GM23338 (cell line): ENCODE data around the gene FBP1. TPM values are rescaled to one million over a fixed set of nuclear protein-coding genes. Genes with fewer than 3 reads are reported as not detected.

Source experiments
- ATAC-seq: fragments of 200-7000 bp; cut with Tn5 transposase; 3 replicates; pipeline ENCODE4 v1.9.1; 2020
- DNase-seq: peaks from one replicate; pipeline ENCODE4 v3.0.0-alpha.2; 2015; ENCODE audit warnings: low spot score
- H2AFZ ChIP-seq: fragments of 200-600 bp; sonication (generic); 2 replicates; pipeline ENCODE4 v1.8.0; 2016; ENCODE audit warnings: antibody characterized with exemption, mild to moderate bottlenecking, moderate library complexity
- H3F3A ChIP-seq: fragments of 200-600 bp; sonication (generic); replicated peaks from 2 replicates; pipeline ENCODE4 v1.8.0; 2017; ENCODE audit warnings: antibody characterized with exemption, mixed run types, low read depth
- H3K27ac ChIP-seq: fragments of 200-600 bp; sonication (generic); 2 replicates; pipeline ENCODE4 v1.6.1; 2016; ENCODE audit warnings: low read depth
- H3K27me3 ChIP-seq: fragments of 200-600 bp; sonication (generic); 2 replicates; pipeline ENCODE4 v1.8.0; 2016; ENCODE audit warnings: mild to moderate bottlenecking, mixed run types, moderate library complexity; ENCODE audit not compliant: insufficient read depth
- H3K36me3 ChIP-seq: fragments of 200-600 bp; sonication (generic); 2 replicates; pipeline ENCODE4 v1.8.0; 2016; ENCODE audit warnings: mild to moderate bottlenecking; ENCODE audit not compliant: insufficient read depth
- H3K4me1 ChIP-seq: fragments of 200-600 bp; sonication (generic); 2 replicates; pipeline ENCODE4 v1.8.0; 2016; ENCODE audit warnings: mild to moderate bottlenecking, moderate library complexity; ENCODE audit not compliant: insufficient read depth
- H3K4me2 ChIP-seq: fragments of 200-600 bp; sonication (generic); 2 replicates; pipeline ENCODE4 v1.7.1; 2017; ENCODE audit warnings: mixed run types
- H3K4me3 ChIP-seq: fragments of 200-600 bp; sonication (generic); 2 replicates; pipeline ENCODE4 v1.6.1; 2016; ENCODE audit warnings: mixed run types
- H3K79me2 ChIP-seq: fragments of 200-600 bp; sonication (generic); replicated peaks from 2 replicates; pipeline ENCODE4 v1.8.0; 2017; ENCODE audit warnings: mild to moderate bottlenecking; ENCODE audit not compliant: insufficient read depth
- H3K9me2 ChIP-seq: fragments of 200-600 bp; sonication (generic); 2 replicates; pipeline ENCODE4 v1.8.0; 2017; ENCODE audit not compliant: insufficient read depth
- H4K20me1 ChIP-seq: fragments of 200-600 bp; sonication (generic); replicated peaks from 2 replicates; pipeline ENCODE4 v1.8.0; 2017; ENCODE audit warnings: mild to moderate bottlenecking; ENCODE audit not compliant: insufficient read depth
- H3K27ac Mint-ChIP-seq: 2 replicates; pipeline ENCODE4 v1.8.0; 2020; ENCODE audit warnings: inconsistent platforms, mild to moderate bottlenecking, moderate library complexity, mixed read lengths
- H3K27me3 Mint-ChIP-seq: 3 replicates; pipeline ENCODE4 v1.8.0; 2022; ENCODE audit warnings: low read depth, mild to moderate bottlenecking, moderate library complexity, mixed read lengths, inconsistent platforms; ENCODE audit not compliant: insufficient read depth, poor library complexity
- H3K36me3 Mint-ChIP-seq: 3 replicates; pipeline ENCODE4 v1.8.0; 2021; ENCODE audit warnings: low read depth, mild to moderate bottlenecking, inconsistent platforms, moderate library complexity, mixed read lengths
- H3K4me1 Mint-ChIP-seq: 3 replicates; pipeline ENCODE4 v1.8.0; 2020; ENCODE audit warnings: mild to moderate bottlenecking, inconsistent platforms, mixed read lengths
- H3K4me3 Mint-ChIP-seq: 3 replicates; pipeline ENCODE4 v1.8.0; 2021; ENCODE audit warnings: moderate library complexity, mild to moderate bottlenecking, inconsistent platforms, mixed read lengths
- H3K9me3 Mint-ChIP-seq: 3 replicates; pipeline ENCODE4 v1.8.0; 2020; ENCODE audit warnings: moderate library complexity, mild to moderate bottlenecking, inconsistent platforms, mixed read lengths
- CREB1 ChIP-seq: fragments of 250-450 bp; sonication (Bioruptor Pico); IDR thresholded peaks from 2 replicates; pipeline ENCODE4 v1.5.0; 2020; ENCODE audit warnings: low read depth, mild to moderate bottlenecking, moderate library complexity
- CTCF ChIP-seq, 2 experiments: fragments of 200-600 bp in 1 of 2; sonication (generic) in 1 of 2; conservative IDR thresholded peaks; 2 replicates each; pipeline versions ENCODE4 v1.5.1 to v1.6.1; 2016 to 2017; ENCODE audit warnings: antibody characterized with exemption in 2 of 2, low read depth in 2 of 2, mild to moderate bottlenecking in 2 of 2, moderate library complexity in 1 of 2
- EZH2phosphoT487 ChIP-seq: fragments of 200-600 bp; sonication (generic); IDR thresholded peaks from one replicate; pipeline ENCODE4 v1.8.1; 2018; ENCODE audit warnings: antibody characterized with exemption; ENCODE audit not compliant: unreplicated experiment
- NANOG ChIP-seq: IDR thresholded peaks from 2 replicates; pipeline ENCODE4 v1.6.1; 2016; ENCODE audit warnings: antibody characterized with exemption, borderline replicate concordance
- POLR2AphosphoS5 ChIP-seq: IDR thresholded peaks from 2 replicates; pipeline ENCODE4 v1.6.1; 2016; ENCODE audit warnings: antibody characterized with exemption, low read depth
- ZNF331 ChIP-seq: fragments of 250-450 bp; sonication (Bioruptor Pico); IDR thresholded peaks from 2 replicates; pipeline ENCODE4 v1.5.0; 2020; ENCODE audit warnings: low read depth, mild to moderate bottlenecking, moderate library complexity
- ZNF462 ChIP-seq: fragments of 250-450 bp; sonication (Bioruptor Pico); IDR thresholded peaks from 2 replicates; pipeline ENCODE4 v1.5.0; 2020; ENCODE audit warnings: mild to moderate bottlenecking, moderate library complexity
- polyA plus RNA-seq: library from polyadenylated mRNA; unstranded; fragments of >200 nt; fragmentation: Nextera tagmentation; extraction: Ambion mirVana; gene quantifications from 2 replicates; pipeline ENCODE4 v1.2.1, GENCODE V29; 2016
- total RNA-seq: library from RNA; depleted of rRNA; stranded (reverse); fragments of >200 nt; shearing (Covaris generic); gene quantifications from 2 replicates; pipeline ENCODE4 v1.2.3, GENCODE V29; 2014

FBP1 gene
- total and polyA plus RNA-seq, 2 experiments from 2014 or later: 3.0 to 3.3 TPM

GRCh38 chr9:94560237-94560636 is 79.1 kb downstream of the FBP1 start (continued):
- TF ChIP-seq ZNF462 (CRISPR knock-in tag) (no peak), EZH2phosphoT487 (no peak), CTCF (conservative IDR thresholded peaks at IDR 0.05; ENCODE audit: low read depth in 2 of 2) (no peak)

GRCh38 chr9:94557376-94557775 is 81.9 kb downstream of the FBP1 start:
- peaks cover 7% of the 10 kb centered on the region; the same call in 2 of the 3 replicates for H3K36me3 Mint-ChIP-seq
- Histone ChIP-seq H3F3A (no peaks in the 10 kb centered on the region), H3K79me2 (peaks cover 28% of the 10 kb centered on the region), H3K27me3 (no peaks in the 10 kb centered on the region), H4K20me1 (peaks cover 8% of the 10 kb centered on the region), H3K9me2 (no peaks in the 10 kb centered on the region), H2AFZ (no peak overlapping the region), H3K4me1 (peaks cover 3% of the 10 kb centered on the region; the same call in 1 of the 2 replicates), H3K27ac (no peak overlapping the region), H3K4me2 (no peak overlapping the region), H3K4me3 (no peak overlapping the region), H3K36me3 (no peaks in the 10 kb centered on the region)
- no peak overlapping the region for H3K27ac Mint-ChIP-seq
- no peak for ATAC-seq
- H3K4me1 Mint-ChIP-seq: no peaks in the 10 kb centered on the region; the same call in 2 of the 3 replicates
- no peaks in the 10 kb centered on the region for H3K9me3 Mint-ChIP-seq
- H3K4me3 Mint-ChIP-seq: no peak overlapping the region
- no peak for DNase-seq
- H3K27me3 Mint-ChIP-seq: peaks cover 6% of the 10 kb centered on the region
- no peak for TF ChIP-seq POLR2AphosphoS5
- no peak for TF ChIP-seq CREB1 (CRISPR knock-in tag)
- TF ChIP-seq ZNF331: no peak
- no peak for TF ChIP-seq ZNF462 (CRISPR knock-in tag)
- TF ChIP-seq NANOG: no peak
